Left forelimb (tissue), 1 donor: ENCODE data around the gene DDX25.
"Not testable (repeated sequence)": the region's sequence is repeated elsewhere in the genome, so short reads cannot be mapped to it uniquely, and the experiment has no call there.

Experiments used
- DNase-seq: peaks from one replicate; pipeline ENCODE4 v3.0.0-alpha.2; 2018; ENCODE audit warnings: low spot score

Gene DDX25

GRCh38 chr11:125904678-125905077 is 370 bp downstream of the DDX25 start:
- no peak for DNase-seq

GRCh38 chr11:125910226-125910849 is 6.0 kb downstream of the DDX25 start:
- no peak for DNase-seq

GRCh38 chr11:125914601-125915000 is 10.3 kb downstream of the DDX25 start:
- DNase-seq, result not testable (repeated sequence)

- no peak for DNase-seq
Observed at GRCh38 chr11:125916683-125917347, 12.5 kb downstream of the DDX25 start.

- no peak for DNase-seq
Observed at GRCh38 chr11:125918140-125918840, 14.0 kb downstream of the DDX25 start.

- no peak for DNase-seq
Observed at GRCh38 chr11:125921042-125921441, 16.7 kb downstream of the DDX25 start.

- DNase-seq, result no peak
Observed at GRCh38 chr11:125922156-125922555, 17.8 kb downstream of the DDX25 start.

GRCh38 chr11:125923012-125923579 is 18.8 kb downstream of the DDX25 start:
- no peak for DNase-seq

GRCh38 chr11:125923633-125924032 is 19.3 kb downstream of the DDX25 start:
- DNase-seq, result no peak

GRCh38 chr11:125924384-125925007 is 20.2 kb downstream of the DDX25 start:
- DNase-seq, result no peak

- DNase-seq, result no peak
Observed at GRCh38 chr11:125925247-125925740, 21.0 kb downstream of the DDX25 start.

GRCh38 chr11:125925804-125926203 is 21.5 kb downstream of the DDX25 start:
- no peak for DNase-seq

GRCh38 chr11:125926682-125927081 is 22.4 kb downstream of the DDX25 start:
- DNase-seq, result no peak

GRCh38 chr11:125929445-125930075 is 25.3 kb downstream of the DDX25 start:
- DNase-seq, result no peak

- DNase-seq, result no peak
Observed at GRCh38 chr11:125930076-125930450, 25.8 kb downstream of the DDX25 start.

GRCh38 chr11:125931116-125931515 is 26.8 kb downstream of the DDX25 start:
- DNase-seq, result no peak

- no peak for DNase-seq
Observed at GRCh38 chr11:125931668-125932067, 27.4 kb downstream of the DDX25 start.

- no peak for DNase-seq
Observed at GRCh38 chr11:125932301-125932700, 28.0 kb downstream of the DDX25 start.

GRCh38 chr11:125933030-125933813 is 28.9 kb downstream of the DDX25 start:
- no peak for DNase-seq

- DNase-seq, result no peak
Observed at GRCh38 chr11:125934473-125934872, 30.2 kb downstream of the DDX25 start.

- no peak for DNase-seq
Observed at GRCh38 chr11:125935056-125935455, 30.7 kb downstream of the DDX25 start.
